Hepatocyte (in vitro differentiated cells): ENCODE data around the gene TAL1.

Experiments used
- EZH2 ChIP-seq: fragments of 200-600 bp; sonication (generic); IDR thresholded peaks from 2 replicates; pipeline ENCODE4 v1.6.1; 2016; ENCODE audit warnings: antibody characterized with exemption, mild to moderate bottlenecking, borderline replicate concordance
- EZH2phosphoT487 ChIP-seq: fragments of 200-600 bp; sonication (generic); IDR thresholded peaks from one replicate; pipeline ENCODE4 v1.6.1; 2018; ENCODE audit warnings: antibody characterized with exemption, mild to moderate bottlenecking, low read depth, moderate library complexity; ENCODE audit not compliant: unreplicated experiment, severe bottlenecking
- TF ChIP-seq, protein P1 (sequence below): fragments of 200-600 bp; sonication (generic); IDR thresholded peaks from 2 replicates; pipeline ENCODE4 v1.5.1; 2016; ENCODE audit warnings: antibody characterized with exemption, mild to moderate bottlenecking; ENCODE audit not compliant: poor library complexity

- TF ChIP-seq, protein P1, sequence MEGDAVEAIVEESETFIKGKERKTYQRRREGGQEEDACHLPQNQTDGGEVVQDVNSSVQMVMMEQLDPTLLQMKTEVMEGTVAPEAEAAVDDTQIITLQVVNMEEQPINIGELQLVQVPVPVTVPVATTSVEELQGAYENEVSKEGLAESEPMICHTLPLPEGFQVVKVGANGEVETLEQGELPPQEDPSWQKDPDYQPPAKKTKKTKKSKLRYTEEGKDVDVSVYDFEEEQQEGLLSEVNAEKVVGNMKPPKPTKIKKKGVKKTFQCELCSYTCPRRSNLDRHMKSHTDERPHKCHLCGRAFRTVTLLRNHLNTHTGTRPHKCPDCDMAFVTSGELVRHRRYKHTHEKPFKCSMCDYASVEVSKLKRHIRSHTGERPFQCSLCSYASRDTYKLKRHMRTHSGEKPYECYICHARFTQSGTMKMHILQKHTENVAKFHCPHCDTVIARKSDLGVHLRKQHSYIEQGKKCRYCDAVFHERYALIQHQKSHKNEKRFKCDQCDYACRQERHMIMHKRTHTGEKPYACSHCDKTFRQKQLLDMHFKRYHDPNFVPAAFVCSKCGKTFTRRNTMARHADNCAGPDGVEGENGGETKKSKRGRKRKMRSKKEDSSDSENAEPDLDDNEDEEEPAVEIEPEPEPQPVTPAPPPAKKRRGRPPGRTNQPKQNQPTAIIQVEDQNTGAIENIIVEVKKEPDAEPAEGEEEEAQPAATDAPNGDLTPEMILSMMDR = no peak
- TF ChIP-seq EZH2 = no peak
- TF ChIP-seq EZH2phosphoT487 = no peak
Observed at GRCh38 chr1:47188791-47189785, 42.9 kb downstream of the TAL1 start.
